NCI-H2029 (cell line): ENCODE data around the gene PAPPA.

Experiments used
- DNase-seq: peaks from one replicate; lab custom pipeline; 2025; lab: John Stamatoyannopoulos, UW

PAPPA gene

GRCh38 chr9:116345393-116345792, 191.8 kb downstream of the PAPPA start:
- no peak for DNase-seq

GRCh38 chr9:116345817-116346216, 192.2 kb downstream of the PAPPA start:
- no peak for DNase-seq

GRCh38 chr9:116349684-116350083, 196.1 kb downstream of the PAPPA start:
- no peak for DNase-seq

GRCh38 chr9:116350213-116350612, 196.6 kb downstream of the PAPPA start:
- no peak for DNase-seq

GRCh38 chr9:116352958-116353357, 199.4 kb downstream of the PAPPA start:
- no peak for DNase-seq

DNA sequence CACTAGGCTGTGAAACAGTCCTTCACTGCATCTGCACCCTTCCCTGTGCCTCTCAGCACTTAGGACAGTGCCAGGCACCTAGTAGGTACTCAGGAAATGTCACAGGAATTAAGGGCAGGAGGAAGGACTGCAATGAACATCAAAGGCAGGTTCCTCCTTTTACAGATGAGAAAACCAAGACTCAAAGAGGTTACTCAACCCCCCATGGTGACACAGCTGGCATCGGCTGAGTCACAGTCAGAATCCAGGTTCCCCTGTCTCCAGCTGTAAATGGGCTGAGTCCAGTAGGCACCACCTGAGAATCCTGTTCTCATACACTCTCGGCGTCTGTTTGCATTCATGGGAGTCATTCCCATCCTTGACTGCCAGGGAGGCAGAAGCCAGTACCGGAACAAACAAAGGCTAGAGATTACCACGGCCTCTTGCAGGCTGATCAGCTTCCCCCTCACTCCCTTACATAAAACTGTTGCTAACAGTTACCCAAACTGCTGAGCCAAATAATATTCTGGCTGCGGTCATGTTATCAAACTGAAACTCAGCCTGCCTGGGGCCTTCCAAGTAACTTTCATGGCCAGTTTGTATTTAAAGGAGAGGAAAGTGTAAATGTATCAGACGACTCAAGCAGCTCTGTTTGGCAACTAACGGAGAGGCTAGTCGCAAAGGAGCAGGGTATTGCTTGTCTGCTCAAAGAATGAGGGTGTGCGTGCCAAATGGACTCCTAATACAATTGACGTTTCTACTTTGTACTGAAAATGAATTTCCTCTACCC, 201.7 kb downstream of the PAPPA start:
- peak; percentile 92 for DNase-seq

DNA sequence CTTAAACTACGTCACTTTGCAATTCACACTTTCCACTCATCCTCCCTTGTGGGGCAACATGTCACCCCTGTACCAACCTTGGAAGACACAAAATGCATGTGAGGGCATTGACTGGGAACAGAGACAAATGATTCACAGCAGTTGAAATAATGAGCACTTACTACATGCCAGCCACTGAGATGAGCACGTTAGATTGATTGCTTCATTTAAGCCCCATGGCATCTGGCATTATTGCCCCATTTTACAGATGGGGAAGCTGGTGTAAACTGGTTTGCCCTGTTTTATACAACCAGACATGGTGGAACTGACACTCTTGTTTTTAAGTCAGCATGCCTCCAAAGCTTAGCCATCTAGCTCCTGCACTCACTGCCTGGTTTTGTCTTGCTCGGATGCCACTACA, 204.7 kb downstream of the PAPPA start:
- DNase-seq, result no peak

GRCh38 chr9:116360016-116360415, 206.4 kb downstream of the PAPPA start:
- DNase-seq, result no peak

- DNase-seq, result no peak
These were observed 207.4 kb downstream of the PAPPA start for GRCh38 chr9:116360989-116361388.

- peak; percentile 20 for DNase-seq
These were observed 208.0 kb downstream of the PAPPA start for GRCh38 chr9:116361547-116361946.

- no peak for DNase-seq
These were observed 208.9 kb downstream of the PAPPA start for GRCh38 chr9:116362493-116362892.

- peak; percentile 76 for DNase-seq
These were observed 211.5 kb downstream of the PAPPA start for GRCh38 chr9:116365056-116365471.

GRCh38 chr9:116366241-116366640, 212.7 kb downstream of the PAPPA start:
- DNase-seq, result no peak

DNA sequence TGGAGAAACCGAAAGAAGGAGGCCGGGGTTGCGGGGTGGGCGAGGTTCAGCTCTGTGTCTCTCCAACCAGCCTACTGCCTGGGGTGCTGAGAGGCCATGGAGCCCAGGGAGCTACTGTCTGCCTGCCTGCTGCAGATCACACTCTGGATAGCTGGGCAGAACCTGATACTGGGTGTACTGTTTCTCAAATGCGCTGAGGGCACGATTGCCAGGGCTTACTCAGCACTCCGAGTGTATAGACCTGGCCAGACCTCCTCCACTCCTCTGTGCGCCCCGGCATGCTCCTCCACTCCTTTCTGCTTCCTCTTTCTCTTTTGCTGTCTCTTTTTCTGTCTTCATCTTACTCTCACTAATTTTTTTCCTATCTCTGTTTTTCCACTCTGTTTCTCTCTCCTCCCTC, 215.1 kb downstream of the PAPPA start:
- no peak for DNase-seq

- DNase-seq, result no peak
These were observed 216.1 kb downstream of the PAPPA start for GRCh38 chr9:116369706-116370105.

DNA sequence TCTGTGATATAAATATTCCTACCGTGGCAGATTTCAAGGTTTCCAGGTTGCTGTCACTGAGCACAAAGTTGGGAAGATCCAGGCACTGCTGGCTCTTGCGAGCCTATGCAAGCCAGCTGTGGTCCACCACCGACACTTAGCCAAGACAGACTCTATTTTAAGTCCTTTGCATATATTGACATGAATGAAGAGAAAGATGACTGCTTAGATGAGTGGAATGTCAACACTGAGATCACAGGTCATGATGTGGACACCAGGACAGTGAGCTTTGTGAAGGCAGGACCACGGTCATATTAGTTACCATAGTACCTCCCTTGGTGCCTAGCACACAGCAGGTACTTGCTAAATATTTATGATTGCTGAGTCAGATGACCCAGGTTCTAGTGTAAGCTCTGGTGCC, 217.0 kb downstream of the PAPPA start:
- DNase-seq, result no peak

DNA sequence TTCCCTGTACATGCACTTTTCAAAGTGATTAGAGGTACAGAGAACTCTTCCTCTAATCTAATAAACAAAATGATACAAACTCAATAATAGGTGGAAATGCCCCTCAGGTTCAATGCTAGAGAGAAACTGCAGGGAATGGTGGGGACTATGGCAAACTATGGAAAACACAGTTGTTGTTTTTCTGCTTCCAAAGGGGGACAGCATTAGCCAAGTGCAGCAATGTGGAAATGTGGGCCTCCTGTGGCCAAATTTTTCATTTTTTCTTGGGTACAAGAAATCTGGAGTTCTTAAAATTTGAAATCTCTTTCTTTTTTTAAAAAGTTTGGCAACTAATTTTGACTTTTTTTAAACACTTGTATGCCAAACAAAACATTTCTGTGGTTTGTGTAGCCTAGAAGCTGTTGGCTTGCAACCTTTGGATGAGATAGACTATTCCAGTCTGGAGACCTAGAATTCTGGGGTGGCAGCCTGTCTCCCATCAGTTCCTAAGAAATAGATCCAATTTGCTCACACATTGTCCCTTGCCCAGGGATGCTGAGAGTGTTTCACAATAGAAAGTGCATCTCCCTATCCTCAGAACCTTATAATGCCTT, 218.6 kb downstream of the PAPPA start:
- no peak for DNase-seq

DNA sequence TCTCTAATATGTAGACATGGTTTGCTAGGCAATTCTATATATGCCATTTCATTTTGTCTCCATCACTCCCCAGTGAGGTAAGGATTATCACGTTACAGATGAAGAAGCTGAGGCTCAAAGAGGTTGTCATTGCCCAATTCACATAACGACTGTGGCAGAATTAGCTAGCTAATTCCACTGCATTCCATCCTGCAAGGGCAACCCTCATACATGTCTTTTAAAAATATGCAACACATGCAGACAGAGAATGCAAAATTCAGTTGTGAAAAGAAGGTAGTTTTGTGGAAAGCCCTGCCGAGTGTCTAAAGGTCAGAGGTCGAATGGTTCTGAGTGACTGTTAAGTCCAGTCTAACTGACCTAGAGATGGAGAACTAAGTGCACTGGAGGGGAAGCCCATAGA, 219.2 kb downstream of the PAPPA start:
- DNase-seq, result no peak

GRCh38 chr9:116377179-116377798, 223.7 kb downstream of the PAPPA start:
- DNase-seq, result no peak

GRCh38 chr9:116378873-116379272, 225.3 kb downstream of the PAPPA start:
- DNase-seq, result no peak

DNA sequence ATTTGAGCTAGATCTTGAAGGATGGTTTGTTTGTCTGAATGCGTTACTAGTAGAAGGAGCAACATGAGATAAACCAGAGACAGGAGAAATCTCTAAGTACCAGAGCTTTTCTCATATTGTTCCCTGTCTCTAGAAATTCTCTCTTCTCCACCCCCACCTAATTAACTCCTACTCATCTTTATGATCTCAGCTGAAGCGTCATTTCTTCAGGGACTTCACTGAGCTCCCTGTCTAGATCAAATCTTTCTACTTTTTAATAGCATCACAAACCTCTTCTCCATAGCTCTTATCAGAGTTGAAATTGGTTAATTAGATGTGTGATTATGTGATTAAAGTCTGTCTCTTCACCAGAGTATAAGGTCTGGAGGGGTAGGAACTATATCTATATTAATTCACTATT, 226.2 kb downstream of the PAPPA start:
- DNase-seq, result no peak

- no peak for DNase-seq
These were observed 227.0 kb downstream of the PAPPA start for GRCh38 chr9:116380496-116380995.

- no peak for DNase-seq
These were observed 227.8 kb downstream of the PAPPA start for GRCh38 chr9:116381350-116381749.
